ENCODE results near the gene SLC24A4.

DNA sequence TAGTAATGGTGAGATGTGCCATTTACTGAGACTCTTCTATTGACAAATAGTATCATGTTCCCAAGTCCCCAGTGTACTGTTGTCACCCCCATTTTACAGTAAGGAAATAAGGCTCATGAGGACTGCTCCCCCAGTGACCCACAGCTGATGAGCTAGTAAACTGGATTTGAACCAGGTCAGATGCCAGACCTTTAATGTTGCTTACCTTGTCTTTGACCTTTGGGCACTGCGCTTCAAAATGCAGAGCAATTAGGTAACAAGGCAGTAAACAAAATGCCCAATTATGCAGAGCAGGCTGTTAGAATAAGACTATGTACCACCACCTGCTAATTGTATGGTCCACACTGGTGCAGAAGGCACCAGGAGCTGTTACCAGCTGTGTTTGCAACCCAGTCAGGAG, 152.1 kb downstream of the SLC24A4 start:
- TF ChIP-seq, protein P1, sequence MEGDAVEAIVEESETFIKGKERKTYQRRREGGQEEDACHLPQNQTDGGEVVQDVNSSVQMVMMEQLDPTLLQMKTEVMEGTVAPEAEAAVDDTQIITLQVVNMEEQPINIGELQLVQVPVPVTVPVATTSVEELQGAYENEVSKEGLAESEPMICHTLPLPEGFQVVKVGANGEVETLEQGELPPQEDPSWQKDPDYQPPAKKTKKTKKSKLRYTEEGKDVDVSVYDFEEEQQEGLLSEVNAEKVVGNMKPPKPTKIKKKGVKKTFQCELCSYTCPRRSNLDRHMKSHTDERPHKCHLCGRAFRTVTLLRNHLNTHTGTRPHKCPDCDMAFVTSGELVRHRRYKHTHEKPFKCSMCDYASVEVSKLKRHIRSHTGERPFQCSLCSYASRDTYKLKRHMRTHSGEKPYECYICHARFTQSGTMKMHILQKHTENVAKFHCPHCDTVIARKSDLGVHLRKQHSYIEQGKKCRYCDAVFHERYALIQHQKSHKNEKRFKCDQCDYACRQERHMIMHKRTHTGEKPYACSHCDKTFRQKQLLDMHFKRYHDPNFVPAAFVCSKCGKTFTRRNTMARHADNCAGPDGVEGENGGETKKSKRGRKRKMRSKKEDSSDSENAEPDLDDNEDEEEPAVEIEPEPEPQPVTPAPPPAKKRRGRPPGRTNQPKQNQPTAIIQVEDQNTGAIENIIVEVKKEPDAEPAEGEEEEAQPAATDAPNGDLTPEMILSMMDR (IDR thresholded peaks at IDR 0.05) = no peak
- TF ChIP-seq POLR2A (IDR thresholded peaks at IDR 0.05) = no peak
- TF ChIP-seq POLR2AphosphoS5 (IDR thresholded peaks at IDR 0.05) = no peak

All from breast epithelium (tissue), 3 donors.